Adrenal gland (tissue), 12 donors: ENCODE results near the gene RASA3. TPM values are rescaled to one million over a fixed set of nuclear protein-coding genes. Genes with fewer than 3 reads are reported as not detected.

Source experiments
- DNase-seq, 7 donors: peaks; one replicate each; pipeline ENCODE4 v3.0.0-alpha.2; 2019 to 2020
- H3K27ac ChIP-seq, 5 donors: fragments of 200-600 bp; sonication (generic) in 4 of 5; 1 replicate in 3 of 5; 2 replicates in 2 of 5; pipeline versions ENCODE4 v1.5.1 to v1.8.0; 2016 to 2020; ENCODE audit warnings: mild to moderate bottlenecking in 1 of 5
- H3K27me3 ChIP-seq: fragments of 200-600 bp; 2 replicates; pipeline ENCODE4 v1.8.0; 2021
- H3K36me3 ChIP-seq, 2 donors: fragments of 200-600 bp; replicated peaks in 1 of 2; 1 replicate in 1 of 2; 2 replicates in 1 of 2; pipeline versions ENCODE4 v1.5.1 to v1.8.0; 2018 to 2022
- H3K4me1 ChIP-seq, 2 donors: fragments of 200-600 bp; replicated peaks in 1 of 2; 1 replicate in 1 of 2; 2 replicates in 1 of 2; pipeline versions ENCODE4 v1.5.1 to v1.8.0; 2018 to 2021
- H3K4me3 ChIP-seq, 4 donors: fragments of 200-600 bp; sonication (generic) in 3 of 4; one replicate each; pipeline ENCODE4 v1.5.1; 2016 to 2018
- H3K9me3 ChIP-seq, 3 donors: fragments of 200-600 bp; sonication (generic) in 1 of 3; replicated peaks in 1 of 3; 1 replicate in 2 of 3; 2 replicates in 1 of 3; pipeline versions ENCODE4 v1.5.1 to v1.8.0; 2016 to 2021
- CTCF ChIP-seq, 6 experiments: fragments of 450-650 bp in 4 of 6; fragments of 200-600 bp in 2 of 6; sonication (generic) in 1 of 6; IDR thresholded peaks; 1 replicate in 5 of 6; 2 replicates in 1 of 6; pipeline versions ENCODE4 v1.5.1 to v1.8.0; 2016 to 2021; ENCODE audit warnings: antibody characterized with exemption in 6 of 6, mild to moderate bottlenecking in 2 of 6, moderate library complexity in 1 of 6
- POLR2A ChIP-seq, 2 donors: fragments of 450-650 bp; IDR thresholded peaks; one replicate each; pipeline ENCODE4 v1.6.1; 2017; ENCODE audit warnings: antibody characterized with exemption in 2 of 2, mild to moderate bottlenecking in 2 of 2, moderate library complexity in 1 of 2
- WGBS, 4 donors: extraction: QIAGEN DNeasy Blood & Tissue Kit in 2 of 4; methylation state at CpG; one replicate each; pipeline versions ENCODE4 v1.1.5 to v1.1.7; 2013 to 2017; 5-methylcytosine and 5-hydroxymethylcytosine counted together
- intact Hi-C, 2 donors: fragments of 100-400 bp; cut with DNase I; formaldehyde crosslinking; loops; one replicate each; pipeline versions ENCODE4 v1.14.1 to v1.15.0; 2022 to 2023
- polyA plus RNA-seq, 3 donors: library from polyadenylated mRNA; stranded (reverse); fragments of 200-250 nt in 2 of 3; fragments of 350-450 nt in 1 of 3; fragmentation: Illumina TruSeq in 1 of 3; extraction: RNeasy Lipid Tissue Mini Kit (QIAGEN cat#74804) in 1 of 3; gene quantifications; one replicate each; pipeline ENCODE4 v1.2.3, GENCODE V29; 2013 to 2014
- total RNA-seq, 9 donors: library from RNA; depleted of rRNA in 4 of 9; stranded (reverse); fragments of >200 nt in 4 of 9; fragments of 120-200 nt in 1 of 9; fragmentation: NEBNext Ultra II Directional in 1 of 9; extraction: Animal tissue kit (Norgen Biotek cat#: 25700) in 1 of 9; gene quantifications; one replicate each; pipeline versions ENCODE4 v1.1.0 to v1.2.4, GENCODE V29; 2013 to 2023
- donor health status: healthy with polysubstance abuse.
- donor health status: Bipolar disorder and iron deficiency.
- donor health status: DM: yes; HTN: yes; CAD: no.
- donor health status: DM: no; HTN: no; CAD: no.
- donor health status: DM: no; HTN: no; CAD: no.
- donor health status: DM: yes; HTN: yes; CAD: no.

RASA3 gene
- total and polyA plus RNA-seq, 12 donors: 2.2 to 11.7 (median 7.3) TPM

GRCh38 chr13:113974304-113975281 is 157.8 kb downstream of the RASA3 start:
- H3K36me3 ChIP-seq: no peaks in the 10 kb centered on the region
- H3K27me3 ChIP-seq: no peaks in the 10 kb centered on the region
- TF ChIP-seq POLR2A (IDR thresholded peaks at IDR 0.05) (no peak), CTCF (IDR thresholded peaks at IDR 0.05) (no peak)
- intact Hi-C loops: no loop called here
- peak in 1 of 7 donors; percentile 9 for DNase-seq
- H3K9me3 ChIP-seq: no peaks in the 10 kb centered on the region
- H3K4me3 ChIP-seq: no peak overlapping the region
- no peaks in the 10 kb centered on the region for H3K4me1 ChIP-seq
- 87 to 93% (median 89%) methylated on average over 42 to 49 of the region's 56 CpGs for WGBS, 4 donors
- no peak overlapping the region for H3K27ac ChIP-seq

DNA sequence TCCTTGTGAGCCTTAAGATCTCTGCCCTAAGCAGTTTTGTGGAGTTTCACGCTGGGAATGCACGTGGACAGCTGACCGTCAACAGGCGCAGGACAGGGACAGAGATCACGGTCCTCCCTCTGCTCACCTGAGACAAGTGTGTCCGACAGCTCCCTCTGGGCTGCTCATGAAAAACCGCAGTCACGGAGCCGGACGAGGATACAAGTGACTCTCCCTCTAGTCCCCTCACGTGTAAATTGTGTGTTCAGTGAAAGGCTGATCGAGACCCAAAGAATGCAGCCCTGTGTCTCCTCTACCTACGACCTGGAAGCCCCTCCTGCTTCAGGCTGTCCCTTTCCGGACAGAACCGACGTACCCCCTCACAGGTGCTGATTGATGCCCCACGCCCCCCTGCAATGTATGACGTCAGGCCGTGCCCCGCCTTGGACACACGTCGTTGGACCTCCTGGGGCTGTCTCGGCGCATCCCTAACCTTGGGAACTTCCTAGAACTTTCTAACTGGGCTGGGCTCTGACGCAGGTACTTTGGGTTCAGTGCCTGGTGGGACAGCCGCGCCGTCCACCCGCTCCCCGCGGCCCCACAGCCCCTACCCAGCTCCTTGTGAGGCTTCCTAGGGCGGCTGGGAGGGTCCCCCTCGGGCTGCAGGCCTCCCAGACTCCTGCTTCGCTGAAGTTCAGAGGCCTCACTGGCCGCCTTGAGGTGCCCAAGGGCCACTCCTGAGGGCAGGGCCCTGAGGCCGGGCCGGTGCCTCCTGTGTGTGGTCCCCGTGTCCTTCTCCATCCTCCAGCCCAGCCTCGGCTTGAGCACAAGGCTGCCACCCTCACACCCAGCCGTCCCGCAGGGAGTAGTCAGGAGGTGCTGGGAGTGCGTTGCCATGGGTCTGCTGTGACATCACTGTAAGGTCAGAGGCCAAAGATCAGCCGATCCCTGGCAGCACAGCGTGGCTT is 158.9 kb downstream of the RASA3 start, which contains the start of gene C13orf46:
C13orf46 (minus strand) TSS at position 859 of the 947 bp plus-strand sequence; CDS start at position 780, 79 bp downstream.
- no peak within 1 kb of the TSS for H3K27ac ChIP-seq
- intact Hi-C loops: no loop called here
- no peak within 1 kb of the TSS for H3K4me3 ChIP-seq
- H3K9me3 ChIP-seq: no peaks in the 10 kb centered on the region
- H3K27me3 ChIP-seq: no peaks in the 10 kb centered on the region
- no peaks in the 10 kb centered on the region for H3K4me1 ChIP-seq
- WGBS, 4 donors: 87 to 93% (median 90%) methylated on average over 25 to 44 of the region's 44 CpGs
- no peak for TF ChIP-seq POLR2A (IDR thresholded peaks at IDR 0.05)
- TF ChIP-seq CTCF (IDR thresholded peaks at IDR 0.05): no peak
- peak in 1 of 7 donors; percentile 8 for DNase-seq
- no peaks in the 10 kb centered on the region for H3K36me3 ChIP-seq

GRCh38 chr13:113972451-113973217 is 159.8 kb downstream of the RASA3 start:
- H3K9me3 ChIP-seq: no peaks in the 10 kb centered on the region
- no peak overlapping the region for H3K4me3 ChIP-seq
- no peaks in the 10 kb centered on the region for H3K4me1 ChIP-seq
- TF ChIP-seq CTCF (IDR thresholded peaks at IDR 0.05): no peak
- TF ChIP-seq POLR2A (IDR thresholded peaks at IDR 0.05): no peak
- H3K27ac ChIP-seq: no peak overlapping the region
- H3K27me3 ChIP-seq: no peaks in the 10 kb centered on the region
- peak in 1 of 7 donors; percentile 5 for DNase-seq
- H3K36me3 ChIP-seq: no peaks in the 10 kb centered on the region
- WGBS, 4 donors: 83 to 90% (median 87%) methylated on average over 18 to 36 of the region's 36 CpGs
- intact Hi-C loops: no loop called here
